Astrocyte (in vitro differentiated cells and primary cell): Measurements from ENCODE around the gene GLB1L. TPM values are rescaled to one million over a fixed set of nuclear protein-coding genes. Genes with fewer than 3 reads are reported as not detected.
A peak's percentile ranks its signal among the peaks of the same experiment; 100 is the strongest.

Source experiments
- DNase-seq: peaks from one replicate; pipeline ENCODE4 v3.0.0-alpha.2; 2010; ENCODE audit warnings: low read depth
- FAIRE-seq: peaks from 2 replicates; lab custom pipeline; 2011; peaks lifted over from hg19 to GRCh38; lab: Jason Lieb, UNC
- H2AFZ ChIP-seq: 2 replicates; pipeline ENCODE4 v1.6.0; 2012; ENCODE audit warnings: low read depth, low read length, inconsistent platforms
- H3K27ac ChIP-seq: 2 replicates; pipeline ENCODE4 v1.5.1; 2011; ENCODE audit warnings: low read depth, low read length, inconsistent platforms
- H3K27me3 ChIP-seq: 2 replicates; pipeline ENCODE4 v1.6.0; 2011; ENCODE audit warnings: low read length, inconsistent platforms; ENCODE audit not compliant: insufficient read depth
- H3K36me3 ChIP-seq: 2 replicates; pipeline ENCODE4 v1.5.1; 2011; ENCODE audit warnings: low read length, inconsistent platforms; ENCODE audit not compliant: insufficient read depth
- H3K4me1 ChIP-seq: 2 replicates; pipeline ENCODE4 v1.5.1; 2011; ENCODE audit warnings: low read length, inconsistent platforms; ENCODE audit not compliant: insufficient read depth
- H3K4me2 ChIP-seq: 2 replicates; pipeline ENCODE4 v1.6.0; 2012; ENCODE audit warnings: low read length, inconsistent platforms
- H3K4me3 ChIP-seq: 2 replicates; pipeline ENCODE4 v1.5.1; 2011; ENCODE audit warnings: low read depth, mild to moderate bottlenecking, low read length, inconsistent platforms; ENCODE audit not compliant: insufficient read depth
- H3K79me2 ChIP-seq: 2 replicates; pipeline ENCODE4 v1.6.0; 2012; ENCODE audit warnings: mild to moderate bottlenecking, low read length, inconsistent platforms; ENCODE audit not compliant: insufficient read depth
- H3K9ac ChIP-seq: 2 replicates; pipeline ENCODE4 v1.6.0; 2012; ENCODE audit warnings: mild to moderate bottlenecking, low read length, inconsistent platforms
- H3K9me3 ChIP-seq: 2 replicates; pipeline ENCODE4 v1.5.1; 2012; ENCODE audit warnings: low read depth, mild to moderate bottlenecking, low read length, inconsistent platforms; ENCODE audit not compliant: insufficient read depth
- H4K20me1 ChIP-seq: 2 replicates; pipeline ENCODE4 v1.6.0; 2012; ENCODE audit warnings: low read length, inconsistent platforms; ENCODE audit not compliant: insufficient read depth
- H3K27ac Mint-ChIP-seq: one replicate; pipeline ENCODE4 v1.8.0; 2021; ENCODE audit warnings: mild to moderate bottlenecking, mixed read lengths; ENCODE audit not compliant: unreplicated experiment
- H3K27me3 Mint-ChIP-seq: one replicate; pipeline ENCODE4 v1.8.0; 2021; ENCODE audit warnings: low read depth, mixed read lengths; ENCODE audit not compliant: unreplicated experiment
- H3K36me3 Mint-ChIP-seq: one replicate; pipeline ENCODE4 v1.8.0; 2021; ENCODE audit warnings: low read depth, mixed read lengths; ENCODE audit not compliant: unreplicated experiment
- H3K4me1 Mint-ChIP-seq: one replicate; pipeline ENCODE4 v1.8.0; 2021; ENCODE audit warnings: low read depth, mixed read lengths; ENCODE audit not compliant: unreplicated experiment
- H3K4me3 Mint-ChIP-seq: one replicate; pipeline ENCODE4 v1.8.0; 2021; ENCODE audit warnings: mild to moderate bottlenecking, moderate library complexity, mixed read lengths; ENCODE audit not compliant: unreplicated experiment
- H3K9me3 Mint-ChIP-seq: one replicate; pipeline ENCODE4 v1.8.0; 2021; ENCODE audit warnings: mild to moderate bottlenecking, mixed read lengths; ENCODE audit not compliant: unreplicated experiment
- EZH2 ChIP-seq: IDR thresholded peaks from 2 replicates; pipeline ENCODE4 v1.6.1; 2012; ENCODE audit warnings: mild to moderate bottlenecking, low read length, inconsistent platforms; ENCODE audit not compliant: insufficient read depth
- total RNA-seq: library from RNA; stranded (reverse); gene quantifications from 2 replicates; pipeline ENCODE4 v1.2.1, GENCODE V29; 2021
- TF ChIP-seq, protein P1 (sequence below): IDR thresholded peaks from 2 replicates; pipeline ENCODE4 v1.5.1; 2011; ENCODE audit warnings: low read depth, mild to moderate bottlenecking, inconsistent platforms, low read length, moderate library complexity; ENCODE audit not compliant: insufficient read depth

GLB1L gene
- total RNA-seq, 1 donor from 2014 or later, result 2.7 TPM

DNA sequence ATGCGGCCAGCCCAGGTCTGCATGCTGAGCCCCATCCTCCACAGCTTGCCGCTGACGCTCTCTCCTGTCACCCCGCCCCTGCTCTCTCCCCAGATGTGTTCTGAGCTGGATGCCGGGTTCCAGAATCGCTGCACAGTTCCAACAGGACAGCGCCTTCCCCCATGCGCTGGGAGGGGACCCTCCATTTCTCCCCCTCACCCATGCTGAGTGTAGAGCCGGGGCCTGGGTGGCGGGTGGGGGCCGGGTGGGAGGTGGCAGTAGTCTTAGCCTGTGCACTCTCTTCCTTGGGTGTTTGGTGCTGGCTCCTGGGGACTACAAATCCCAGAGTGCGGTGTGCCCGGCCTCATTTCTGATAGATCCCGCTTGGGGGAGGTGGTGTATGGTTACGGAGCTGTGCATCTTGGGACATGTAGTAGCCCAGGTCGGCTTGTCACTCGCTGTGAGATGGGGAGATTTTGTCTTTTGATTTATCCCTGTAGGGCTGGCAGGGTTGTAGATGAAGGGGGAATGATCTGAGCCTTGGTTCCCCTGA lies 40.7 kb upstream of the GLB1L start:
- Mint-ChIP-seq H3K4me3 (no peak overlapping the region), H3K9me3 (no peaks in the 10 kb centered on the region), H3K27ac (no peak overlapping the region), H3K4me1 (peaks cover 22% of the 10 kb centered on the region), H3K27me3 (no peaks in the 10 kb centered on the region), H3K36me3 (peaks cover 15% of the 10 kb centered on the region)
- peak; percentile 30 for DNase-seq
- no peak for TF ChIP-seq EZH2
- TF ChIP-seq, protein P1, sequence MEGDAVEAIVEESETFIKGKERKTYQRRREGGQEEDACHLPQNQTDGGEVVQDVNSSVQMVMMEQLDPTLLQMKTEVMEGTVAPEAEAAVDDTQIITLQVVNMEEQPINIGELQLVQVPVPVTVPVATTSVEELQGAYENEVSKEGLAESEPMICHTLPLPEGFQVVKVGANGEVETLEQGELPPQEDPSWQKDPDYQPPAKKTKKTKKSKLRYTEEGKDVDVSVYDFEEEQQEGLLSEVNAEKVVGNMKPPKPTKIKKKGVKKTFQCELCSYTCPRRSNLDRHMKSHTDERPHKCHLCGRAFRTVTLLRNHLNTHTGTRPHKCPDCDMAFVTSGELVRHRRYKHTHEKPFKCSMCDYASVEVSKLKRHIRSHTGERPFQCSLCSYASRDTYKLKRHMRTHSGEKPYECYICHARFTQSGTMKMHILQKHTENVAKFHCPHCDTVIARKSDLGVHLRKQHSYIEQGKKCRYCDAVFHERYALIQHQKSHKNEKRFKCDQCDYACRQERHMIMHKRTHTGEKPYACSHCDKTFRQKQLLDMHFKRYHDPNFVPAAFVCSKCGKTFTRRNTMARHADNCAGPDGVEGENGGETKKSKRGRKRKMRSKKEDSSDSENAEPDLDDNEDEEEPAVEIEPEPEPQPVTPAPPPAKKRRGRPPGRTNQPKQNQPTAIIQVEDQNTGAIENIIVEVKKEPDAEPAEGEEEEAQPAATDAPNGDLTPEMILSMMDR, result no peak
- Histone ChIP-seq H3K36me3 (peaks cover 2% of the 10 kb centered on the region), H3K9ac (no peak overlapping the region), H3K4me1 (peaks cover 21% of the 10 kb centered on the region), H2AFZ (no peak overlapping the region), H3K4me3 (no peak overlapping the region), H4K20me1 (no peaks in the 10 kb centered on the region), H3K9me3 (no peaks in the 10 kb centered on the region), H3K79me2 (no peaks in the 10 kb centered on the region), H3K4me2 (peak overlapping the region; percentile 19), H3K27me3 (no peaks in the 10 kb centered on the region), H3K27ac (no peak overlapping the region)
- FAIRE-seq, result no peak

DNA sequence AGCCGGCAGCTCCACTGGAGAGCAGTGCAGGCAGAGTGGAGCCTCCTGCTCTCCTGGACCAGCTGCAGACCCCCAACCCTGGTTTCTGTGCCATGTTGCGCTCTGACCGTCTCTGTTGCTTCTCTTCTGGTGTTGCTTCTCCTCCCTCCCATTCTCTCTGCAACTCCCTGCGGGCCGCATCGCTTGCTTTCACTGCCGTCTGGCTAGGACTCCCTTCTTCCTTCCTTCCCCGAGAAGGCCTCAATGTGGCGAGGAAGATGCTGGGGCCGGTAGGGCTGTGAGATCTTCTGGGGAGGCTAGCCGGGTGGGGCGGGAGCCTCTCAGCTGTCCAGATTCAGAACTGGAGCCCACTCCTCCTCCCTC lies 40.1 kb upstream of the GLB1L start:
- Mint-ChIP-seq H3K27me3 (no peaks in the 10 kb centered on the region), H3K9me3 (no peaks in the 10 kb centered on the region), H3K4me3 (no peak overlapping the region), H3K27ac (no peak overlapping the region), H3K36me3 (peaks cover 15% of the 10 kb centered on the region), H3K4me1 (peaks cover 28% of the 10 kb centered on the region)
- Histone ChIP-seq H3K4me2 (no peak overlapping the region), H3K36me3 (peaks cover 2% of the 10 kb centered on the region), H3K4me3 (no peak overlapping the region), H3K79me2 (peaks cover 5% of the 10 kb centered on the region), H3K4me1 (peaks cover 23% of the 10 kb centered on the region), H3K27me3 (no peaks in the 10 kb centered on the region), H2AFZ (no peak overlapping the region), H3K9me3 (no peaks in the 10 kb centered on the region), H3K27ac (no peak overlapping the region), H3K9ac (no peak overlapping the region), H4K20me1 (no peaks in the 10 kb centered on the region)
- no peak for FAIRE-seq
- DNase-seq, result no peak
- TF ChIP-seq EZH2, result no peak
- TF ChIP-seq, protein P1, result no peak

DNA sequence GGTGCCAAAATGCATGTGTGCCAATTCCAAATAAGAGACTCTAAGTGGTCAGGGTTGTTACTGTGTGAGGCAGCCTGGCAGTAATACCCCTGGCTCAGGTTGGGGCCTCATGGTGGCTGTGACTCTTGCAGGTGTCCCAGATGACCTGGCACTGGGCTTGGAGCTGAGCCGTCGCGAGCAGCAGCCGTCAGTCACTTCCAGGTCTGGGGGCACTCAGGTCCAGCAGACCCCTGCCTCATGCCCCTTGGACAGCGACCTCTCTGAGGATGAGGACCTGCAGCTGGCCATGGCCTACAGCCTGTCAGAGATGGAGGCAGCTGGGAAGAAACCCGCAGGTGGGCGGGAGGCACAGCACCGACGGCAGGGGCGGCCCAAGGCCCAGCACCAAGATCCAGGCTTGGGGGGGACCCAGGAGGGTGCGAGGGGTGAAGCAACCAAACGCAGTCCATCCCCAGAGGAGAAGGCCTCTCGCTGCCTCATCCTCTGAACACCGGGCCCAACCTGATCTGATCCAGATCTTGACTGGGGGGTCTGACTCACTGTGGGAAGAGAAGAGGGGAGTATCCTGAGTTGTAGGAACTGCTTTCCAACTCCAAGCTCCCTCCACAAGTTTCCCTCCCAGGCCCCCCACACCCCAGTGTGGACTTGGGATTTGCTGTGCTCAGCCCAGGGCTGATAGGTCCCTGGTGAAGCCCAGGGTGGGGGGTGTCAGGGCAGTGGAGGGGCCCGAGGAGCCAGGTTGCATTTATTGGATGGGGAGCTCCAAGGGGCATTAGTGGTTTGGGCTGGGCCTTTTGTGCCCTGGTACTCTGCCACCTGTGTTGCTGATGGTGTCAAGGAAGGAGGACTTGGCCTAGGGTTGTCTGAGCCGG lies 39.5 kb upstream of the GLB1L start:
- no peak overlapping the region for H3K4me2 ChIP-seq
- FAIRE-seq, result no peak

More for the DNA sequence above, 39.5 kb upstream of the GLB1L start:
- H3K9me3 Mint-ChIP-seq, result no peaks in the 10 kb centered on the region
- Histone ChIP-seq H3K9ac (no peak overlapping the region), H3K36me3 (peaks cover 2% of the 10 kb centered on the region), H3K4me3 (no peak overlapping the region), H4K20me1 (peaks cover 4% of the 10 kb centered on the region), H3K4me1 (peaks cover 27% of the 10 kb centered on the region), H2AFZ (no peak overlapping the region), H3K27me3 (no peaks in the 10 kb centered on the region), H3K79me2 (peaks cover 11% of the 10 kb centered on the region), H3K9me3 (no peaks in the 10 kb centered on the region), H3K27ac (no peak overlapping the region)
- TF ChIP-seq EZH2, result no peak
- TF ChIP-seq, protein P1, result no peak
- peaks cover 34% of the 10 kb centered on the region for H3K4me1 Mint-ChIP-seq
- DNase-seq, result no peak
- no peak overlapping the region for H3K4me3 Mint-ChIP-seq
- no peaks in the 10 kb centered on the region for H3K27me3 Mint-ChIP-seq
- H3K36me3 Mint-ChIP-seq, result peaks cover 17% of the 10 kb centered on the region
- no peak overlapping the region for H3K27ac Mint-ChIP-seq
